Thoracic aorta (tissue), 2 donors: Measurements from ENCODE around the gene TPST1. TPM values are rescaled to one million over a fixed set of nuclear protein-coding genes. Genes with fewer than 3 reads are reported as not detected.

Source experiments
- ATAC-seq: fragments of 150-250 bp; one replicate; pipeline ENCODE4 v1.8.0; 2017; ENCODE audit warnings: low read depth; ENCODE audit not compliant: insufficient number of reproducible peaks, low FRiP score
- DNase-seq: peaks from one replicate; pipeline ENCODE4 v3.0.0-alpha.2; 2020; ENCODE audit warnings: low spot score
- H3K27ac ChIP-seq, 2 donors: fragments of 200-600 bp; sonication (generic); 1 replicate in 1 of 2; 2 replicates in 1 of 2; pipeline ENCODE4 v1.5.1; 2016; ENCODE audit warnings: mild to moderate bottlenecking in 2 of 2, moderate library complexity in 2 of 2
- H3K27me3 ChIP-seq: fragments of 200-600 bp; sonication (generic); replicated peaks from 2 replicates; pipeline ENCODE4 v1.6.0; 2016; ENCODE audit warnings: mild to moderate bottlenecking; ENCODE audit not compliant: insufficient read depth
- H3K36me3 ChIP-seq: fragments of 200-600 bp; sonication (generic); one replicate; pipeline ENCODE4 v1.5.1; 2016
- H3K4me1 ChIP-seq, 2 donors: fragments of 200-600 bp; sonication (generic); 1 replicate in 1 of 2; 2 replicates in 1 of 2; pipeline versions ENCODE4 v1.5.1 to v1.6.0; 2016; ENCODE audit warnings: low read depth in 2 of 2, mild to moderate bottlenecking in 1 of 2; ENCODE audit not compliant: control insufficient read depth in 1 of 2
- H3K4me3 ChIP-seq: fragments of 200-600 bp; sonication (generic); 2 replicates; pipeline ENCODE4 v1.5.1; 2016; ENCODE audit warnings: mild to moderate bottlenecking
- H3K9me3 ChIP-seq: fragments of 200-600 bp; sonication (generic); 2 replicates; pipeline ENCODE4 v1.5.1; 2016
- CTCF ChIP-seq: fragments of 200-600 bp; sonication (generic); IDR thresholded peaks from one replicate; pipeline ENCODE4 v1.5.1; 2019; ENCODE audit warnings: antibody characterized with exemption
- total RNA-seq, 2 donors: library from RNA; depleted of rRNA; stranded (reverse); fragments of >200 nt; gene quantifications; one replicate each; pipeline versions ENCODE4 v1.1.0 to v1.2.3, GENCODE V29; 2016

TPST1 gene
- total RNA-seq, 2 donors from 2014 or later: 18.1 to 25.4 TPM

DNA sequence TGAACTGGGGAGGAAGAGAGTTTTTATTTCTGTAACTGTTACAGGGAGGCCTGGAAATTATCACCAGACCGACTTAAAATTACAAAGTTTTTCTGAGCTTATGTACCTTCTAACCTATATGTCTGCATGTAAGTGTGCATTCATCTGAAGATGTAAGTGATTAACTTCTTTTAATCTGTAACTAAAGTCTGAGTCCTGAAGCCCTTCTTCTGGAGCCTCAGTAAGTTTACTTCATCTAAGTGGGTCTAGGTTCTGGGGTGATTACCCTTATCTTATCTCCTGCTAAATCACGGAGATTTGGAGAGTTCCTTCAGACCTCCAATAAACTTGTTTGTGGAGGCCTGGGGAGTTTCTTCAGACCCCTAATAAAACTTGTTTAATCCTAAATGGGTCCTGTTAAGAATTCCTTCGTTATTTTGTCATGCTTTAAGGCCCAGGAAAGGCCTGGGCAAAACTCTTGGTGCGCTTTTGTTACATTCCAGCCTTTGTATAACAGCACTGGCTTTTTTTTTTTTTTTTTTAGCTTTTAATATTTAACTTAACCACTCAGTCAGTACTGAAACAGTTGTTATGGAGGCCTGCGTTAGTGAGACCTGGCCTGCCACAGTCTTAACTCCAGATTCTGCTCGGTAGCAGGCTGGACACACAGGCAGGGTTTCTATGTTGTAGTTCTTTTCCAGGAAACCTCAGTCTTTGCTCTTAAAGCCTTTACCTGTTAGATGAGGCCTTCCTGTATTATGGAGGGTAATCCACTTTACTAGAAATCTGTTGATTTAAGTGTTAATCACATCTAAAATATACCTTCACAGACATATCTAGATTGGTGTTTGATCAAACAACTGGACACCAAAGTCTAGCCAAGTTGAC is 33.0 kb downstream of the TPST1 start:
- H3K27ac ChIP-seq: peak overlapping the region; percentile 54 to 60

DNA sequence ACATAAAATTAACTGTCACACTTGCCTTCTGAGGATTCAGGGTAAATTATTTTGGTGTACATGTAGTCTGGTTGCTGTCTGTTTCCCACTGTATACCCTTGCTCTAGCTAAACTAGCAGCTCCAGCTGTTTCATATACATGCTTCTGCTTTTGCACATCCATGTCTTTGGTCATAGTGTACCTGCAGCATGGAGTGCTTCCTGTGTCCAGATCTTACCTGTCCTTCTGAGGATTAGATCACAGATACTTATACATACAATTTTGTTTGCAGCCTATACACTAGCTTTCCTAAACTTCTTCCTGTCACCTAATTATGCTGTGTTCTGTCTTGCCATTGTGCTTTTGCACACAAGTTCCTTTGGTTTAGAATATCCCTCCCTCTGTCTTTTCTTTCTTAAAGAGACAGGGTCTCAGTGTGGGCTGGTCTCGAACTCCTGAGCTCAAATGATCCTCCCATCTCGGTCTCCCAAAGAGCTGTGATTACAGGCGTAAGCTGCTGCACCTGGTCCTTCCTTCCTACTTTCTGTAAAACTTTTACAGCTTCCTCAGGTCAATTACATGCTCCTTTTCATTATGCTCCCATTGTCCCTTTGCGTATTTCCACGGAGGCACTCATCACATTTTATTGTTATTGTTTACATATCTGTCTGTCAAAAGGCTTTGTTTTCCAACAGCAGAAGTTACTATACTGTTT is 33.8 kb downstream of the TPST1 start:
- no peak for TF ChIP-seq CTCF
- Histone ChIP-seq H3K9me3 (no peaks in the 10 kb centered on the region), H3K36me3 (no peaks in the 10 kb centered on the region), H3K27ac (peak overlapping the region; percentile 54 to 60), H3K4me3 (no peak overlapping the region), H3K27me3 (no peaks in the 10 kb centered on the region), H3K4me1 (peaks cover 10 to 33% of the 10 kb centered on the region in 2 donors)
- DNase-seq (no peak), ATAC-seq (no peak)

More for the DNA sequence above, 33.0 kb downstream of the TPST1 start:
- no peak for ATAC-seq
- Histone ChIP-seq H3K4me1 (peaks cover 10 to 33% of the 10 kb centered on the region in 2 donors), H3K27me3 (no peaks in the 10 kb centered on the region), H3K36me3 (no peaks in the 10 kb centered on the region), H3K9me3 (no peaks in the 10 kb centered on the region), H3K4me3 (no peak overlapping the region)
- DNase-seq: no peak
- TF ChIP-seq CTCF: no peak

DNA sequence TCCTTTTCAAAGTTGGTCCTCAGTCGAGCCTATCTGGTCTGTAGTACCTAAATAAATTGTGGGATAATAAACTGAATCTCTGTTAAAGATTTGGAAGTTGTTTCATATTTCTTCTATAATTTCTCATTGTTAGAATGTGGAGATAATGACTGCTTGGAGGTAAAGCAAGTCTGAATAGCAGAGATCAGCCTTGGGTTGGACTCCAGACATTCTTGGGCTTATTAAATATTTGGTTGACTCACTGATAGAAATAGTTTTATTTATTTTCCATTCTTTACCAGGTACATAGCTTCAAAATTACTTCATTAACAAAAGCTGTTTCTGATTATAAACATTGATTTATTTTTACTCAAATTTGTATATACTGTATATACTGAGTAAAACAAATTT is 34.3 kb downstream of the TPST1 start:
- no peaks in the 10 kb centered on the region for H3K36me3 ChIP-seq
- H3K27ac ChIP-seq: peak overlapping the region in 1 of 2 donors; percentile 60
- no peak for TF ChIP-seq CTCF
- no peak for DNase-seq
- H3K4me1 ChIP-seq: peaks cover 10 to 33% of the 10 kb centered on the region in 2 donors
- no peak for ATAC-seq
- H3K4me3 ChIP-seq: no peak overlapping the region
- no peaks in the 10 kb centered on the region for H3K27me3 ChIP-seq
- no peaks in the 10 kb centered on the region for H3K9me3 ChIP-seq

DNA sequence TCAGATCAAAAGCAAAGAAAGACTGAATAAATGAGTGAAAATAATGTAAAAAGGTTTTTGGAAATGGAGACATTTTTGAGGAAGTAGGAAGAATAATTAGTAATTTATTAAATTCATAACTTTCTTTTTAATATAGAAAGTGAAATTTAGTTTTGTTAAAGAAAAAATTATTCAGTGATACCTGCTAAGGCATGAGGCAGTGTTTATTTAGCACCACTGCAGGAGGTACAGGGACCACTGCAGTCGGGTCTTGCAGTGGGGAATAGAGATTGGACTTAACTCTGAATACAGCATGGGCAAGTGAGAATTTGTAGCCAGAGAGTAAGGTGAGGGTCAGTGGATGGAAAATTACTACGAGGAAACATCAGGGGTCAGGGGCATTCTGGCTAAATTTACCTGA is 39.9 kb downstream of the TPST1 start:
- H3K36me3 ChIP-seq: no peaks in the 10 kb centered on the region
- ATAC-seq: no peak
- TF ChIP-seq CTCF: no peak

GRCh38 chr7:66246554-66247171 is 41.5 kb downstream of the TPST1 start:
- Histone ChIP-seq H3K4me1 (no peaks in the 10 kb centered on the region), H3K27ac (no peak overlapping the region), H3K9me3 (no peaks in the 10 kb centered on the region), H3K4me3 (no peak overlapping the region), H3K27me3 (no peaks in the 10 kb centered on the region), H3K36me3 (no peaks in the 10 kb centered on the region)
- DNase-seq: no peak
- TF ChIP-seq CTCF: no peak
- no peak for ATAC-seq

More for the DNA sequence above, 39.9 kb downstream of the TPST1 start:
- no peaks in the 10 kb centered on the region for H3K4me1 ChIP-seq
- H3K27ac ChIP-seq: no peak overlapping the region
- no peaks in the 10 kb centered on the region for H3K9me3 ChIP-seq
- no peaks in the 10 kb centered on the region for H3K27me3 ChIP-seq
- no peak overlapping the region for H3K4me3 ChIP-seq
- no peak for DNase-seq
